ENCODE measurements around the gene NUP205. TPM values are rescaled to one million over a fixed set of nuclear protein-coding genes. Genes with fewer than 3 reads are reported as not detected.

The NUP205 gene
- total and polyA plus RNA-seq, 2 of the 13 experiments (the other 11 are each of a cell fraction or from before 2014, with no cell fraction given) = 46.2 to 87.2 TPM

DNA sequence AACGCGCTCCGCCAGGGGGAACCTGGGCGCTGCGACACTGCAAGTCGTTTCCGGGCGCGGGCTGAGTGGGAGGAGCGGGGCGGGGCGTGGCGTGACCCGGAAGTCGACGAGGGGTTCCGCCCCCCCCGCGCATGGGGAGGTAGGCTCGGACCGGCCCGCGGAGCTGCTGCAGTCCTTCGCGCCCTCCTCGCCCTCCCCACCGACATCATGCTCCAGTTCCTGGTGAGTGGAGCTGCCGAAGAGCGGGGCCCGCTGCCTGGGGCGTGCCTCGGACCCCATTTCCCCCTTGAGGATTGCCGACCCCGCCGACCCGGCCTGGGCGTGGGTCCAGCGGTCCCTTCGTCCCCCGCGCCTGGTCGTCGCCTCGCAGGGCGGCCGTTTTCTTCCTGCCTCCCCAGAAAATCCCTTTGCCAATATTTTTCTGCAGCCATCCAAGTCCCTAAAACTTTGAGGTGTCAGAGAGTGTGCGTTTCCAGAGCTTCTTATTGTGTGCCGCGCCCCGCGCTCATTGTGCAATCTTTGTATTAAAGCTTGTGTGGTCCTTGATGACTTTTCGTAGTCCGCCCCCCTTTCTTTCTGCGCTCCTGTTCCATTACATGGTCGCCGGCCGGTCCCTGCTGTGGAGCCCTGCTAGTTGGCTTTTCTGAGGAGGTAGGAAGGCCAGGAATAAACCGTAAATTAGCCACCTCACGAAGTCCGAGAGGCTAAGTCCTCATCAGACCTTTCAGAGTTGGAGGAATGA lies 104.8 kb downstream of the NUP205 start, which contains the start of gene STMP1 (continued):
- TF ChIP-seq, protein P1, sequence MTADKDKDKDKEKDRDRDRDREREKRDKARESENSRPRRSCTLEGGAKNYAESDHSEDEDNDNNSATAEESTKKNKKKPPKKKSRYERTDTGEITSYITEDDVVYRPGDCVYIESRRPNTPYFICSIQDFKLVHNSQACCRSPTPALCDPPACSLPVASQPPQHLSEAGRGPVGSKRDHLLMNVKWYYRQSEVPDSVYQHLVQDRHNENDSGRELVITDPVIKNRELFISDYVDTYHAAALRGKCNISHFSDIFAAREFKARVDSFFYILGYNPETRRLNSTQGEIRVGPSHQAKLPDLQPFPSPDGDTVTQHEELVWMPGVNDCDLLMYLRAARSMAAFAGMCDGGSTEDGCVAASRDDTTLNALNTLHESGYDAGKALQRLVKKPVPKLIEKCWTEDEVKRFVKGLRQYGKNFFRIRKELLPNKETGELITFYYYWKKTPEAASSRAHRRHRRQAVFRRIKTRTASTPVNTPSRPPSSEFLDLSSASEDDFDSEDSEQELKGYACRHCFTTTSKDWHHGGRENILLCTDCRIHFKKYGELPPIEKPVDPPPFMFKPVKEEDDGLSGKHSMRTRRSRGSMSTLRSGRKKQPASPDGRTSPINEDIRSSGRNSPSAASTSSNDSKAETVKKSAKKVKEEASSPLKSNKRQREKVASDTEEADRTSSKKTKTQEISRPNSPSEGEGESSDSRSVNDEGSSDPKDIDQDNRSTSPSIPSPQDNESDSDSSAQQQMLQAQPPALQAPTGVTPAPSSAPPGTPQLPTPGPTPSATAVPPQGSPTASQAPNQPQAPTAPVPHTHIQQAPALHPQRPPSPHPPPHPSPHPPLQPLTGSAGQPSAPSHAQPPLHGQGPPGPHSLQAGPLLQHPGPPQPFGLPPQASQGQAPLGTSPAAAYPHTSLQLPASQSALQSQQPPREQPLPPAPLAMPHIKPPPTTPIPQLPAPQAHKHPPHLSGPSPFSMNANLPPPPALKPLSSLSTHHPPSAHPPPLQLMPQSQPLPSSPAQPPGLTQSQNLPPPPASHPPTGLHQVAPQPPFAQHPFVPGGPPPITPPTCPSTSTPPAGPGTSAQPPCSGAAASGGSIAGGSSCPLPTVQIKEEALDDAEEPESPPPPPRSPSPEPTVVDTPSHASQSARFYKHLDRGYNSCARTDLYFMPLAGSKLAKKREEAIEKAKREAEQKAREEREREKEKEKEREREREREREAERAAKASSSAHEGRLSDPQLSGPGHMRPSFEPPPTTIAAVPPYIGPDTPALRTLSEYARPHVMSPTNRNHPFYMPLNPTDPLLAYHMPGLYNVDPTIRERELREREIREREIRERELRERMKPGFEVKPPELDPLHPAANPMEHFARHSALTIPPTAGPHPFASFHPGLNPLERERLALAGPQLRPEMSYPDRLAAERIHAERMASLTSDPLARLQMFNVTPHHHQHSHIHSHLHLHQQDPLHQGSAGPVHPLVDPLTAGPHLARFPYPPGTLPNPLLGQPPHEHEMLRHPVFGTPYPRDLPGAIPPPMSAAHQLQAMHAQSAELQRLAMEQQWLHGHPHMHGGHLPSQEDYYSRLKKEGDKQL (CRISPR knock-in tag; IDR thresholded peaks at IDR 0.05; ENCODE audit: low read depth) = 0 out of 2 replicates have a peak, but pooled peaks have one; percentile 31
- TF ChIP-seq ZKSCAN8 (CRISPR knock-in tag; IDR thresholded peaks at IDR 0.05; ENCODE audit: borderline replicate concordance) (peak; percentile 13; the same call in 1 of the 2 replicates), RARG (CRISPR knock-in tag; IDR thresholded peaks at IDR 0.05; ENCODE audit: low read depth) (no peak), EP300 (IDR thresholded peaks at IDR 0.05; ENCODE audit: low read depth in 2 of 2, low read length in 2 of 2) (no peak), EP300 (CRISPR knock-in tag; IDR thresholded peaks at IDR 0.05; ENCODE audit: borderline replicate concordance) (0 out of 2 replicates have a peak, but pooled peaks have one; percentile 35), ZNF367 (CRISPR knock-in tag; IDR thresholded peaks at IDR 0.05; ENCODE audit: borderline replicate concordance) (no peak), FOXM1 (CRISPR knock-in tag; IDR thresholded peaks at IDR 0.05) (no peak), FOXA3 (CRISPR knock-in tag; IDR thresholded peaks at IDR 0.05) (peak; percentile 15), XRCC5 (optimal IDR thresholded peaks at IDR 0.05; ENCODE audit: low read length) (peak; percentile 80), PTBP1 (IDR thresholded peaks at IDR 0.05; ENCODE audit: low read depth, low read length, poor library complexity, severe bottlenecking) (no peak), NFE2L1 (CRISPR knock-in tag; IDR thresholded peaks at IDR 0.05; ENCODE audit: borderline replicate concordance) (no peak), FOXO1 (CRISPR knock-in tag; IDR thresholded peaks at IDR 0.05) (no peak), ZNF547 (CRISPR knock-in tag; IDR thresholded peaks at IDR 0.05) (peak; percentile 91), MBNL3 (CRISPR knock-in tag; conservative IDR thresholded peaks at IDR 0.05) (no peak), ZNF253 (CRISPR knock-in tag; IDR thresholded peaks at IDR 0.05; ENCODE audit: borderline replicate concordance) (0 out of 2 replicates have a peak, but pooled peaks have one; percentile 19), NFE2 (CRISPR knock-in tag; IDR thresholded peaks at IDR 0.05) (no peak), BRCA1 (CRISPR knock-in tag; IDR thresholded peaks at IDR 0.05) (peak; percentile 91; the same call in 1 of the 2 replicates), ZNF749 (CRISPR knock-in tag; IDR thresholded peaks at IDR 0.05; ENCODE audit: borderline replicate concordance) (peak; percentile 72; the same call in 1 of the 2 replicates), RXRA (CRISPR knock-in tag; IDR thresholded peaks at IDR 0.05) (peak; percentile 84), ZNF879 (CRISPR knock-in tag; IDR thresholded peaks at IDR 0.05) (no peak)
- TF ChIP-seq, protein P2, sequence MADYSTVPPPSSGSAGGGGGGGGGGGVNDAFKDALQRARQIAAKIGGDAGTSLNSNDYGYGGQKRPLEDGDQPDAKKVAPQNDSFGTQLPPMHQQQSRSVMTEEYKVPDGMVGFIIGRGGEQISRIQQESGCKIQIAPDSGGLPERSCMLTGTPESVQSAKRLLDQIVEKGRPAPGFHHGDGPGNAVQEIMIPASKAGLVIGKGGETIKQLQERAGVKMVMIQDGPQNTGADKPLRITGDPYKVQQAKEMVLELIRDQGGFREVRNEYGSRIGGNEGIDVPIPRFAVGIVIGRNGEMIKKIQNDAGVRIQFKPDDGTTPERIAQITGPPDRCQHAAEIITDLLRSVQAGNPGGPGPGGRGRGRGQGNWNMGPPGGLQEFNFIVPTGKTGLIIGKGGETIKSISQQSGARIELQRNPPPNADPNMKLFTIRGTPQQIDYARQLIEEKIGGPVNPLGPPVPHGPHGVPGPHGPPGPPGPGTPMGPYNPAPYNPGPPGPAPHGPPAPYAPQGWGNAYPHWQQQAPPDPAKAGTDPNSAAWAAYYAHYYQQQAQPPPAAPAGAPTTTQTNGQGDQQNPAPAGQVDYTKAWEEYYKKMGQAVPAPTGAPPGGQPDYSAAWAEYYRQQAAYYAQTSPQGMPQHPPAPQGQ (CRISPR knock-in tag; IDR thresholded peaks at IDR 0.05; ENCODE audit: borderline replicate concordance) = no peak
- TF ChIP-seq, protein P3, sequence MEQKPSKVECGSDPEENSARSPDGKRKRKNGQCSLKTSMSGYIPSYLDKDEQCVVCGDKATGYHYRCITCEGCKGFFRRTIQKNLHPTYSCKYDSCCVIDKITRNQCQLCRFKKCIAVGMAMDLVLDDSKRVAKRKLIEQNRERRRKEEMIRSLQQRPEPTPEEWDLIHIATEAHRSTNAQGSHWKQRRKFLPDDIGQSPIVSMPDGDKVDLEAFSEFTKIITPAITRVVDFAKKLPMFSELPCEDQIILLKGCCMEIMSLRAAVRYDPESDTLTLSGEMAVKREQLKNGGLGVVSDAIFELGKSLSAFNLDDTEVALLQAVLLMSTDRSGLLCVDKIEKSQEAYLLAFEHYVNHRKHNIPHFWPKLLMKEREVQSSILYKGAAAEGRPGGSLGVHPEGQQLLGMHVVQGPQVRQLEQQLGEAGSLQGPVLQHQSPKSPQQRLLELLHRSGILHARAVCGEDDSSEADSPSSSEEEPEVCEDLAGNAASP (CRISPR knock-in tag; IDR thresholded peaks at IDR 0.05; ENCODE audit: borderline replicate concordance) = peak; percentile 41; the same call in 1 of the 2 replicates

Data from HepG2 (cell line).